NCI-H774 (cell line): ENCODE results near the gene CSHL1.
A peak's percentile ranks its signal among the peaks of the same experiment; 100 is the strongest.
"Not testable (repeated sequence)": the region's sequence is repeated elsewhere in the genome, so short reads cannot be mapped to it uniquely, and the experiment has no call there.

Experiments
- DNase-seq: peaks from one replicate; lab custom pipeline; 2025; lab: John Stamatoyannopoulos, UW

The CSHL1 gene

DNA sequence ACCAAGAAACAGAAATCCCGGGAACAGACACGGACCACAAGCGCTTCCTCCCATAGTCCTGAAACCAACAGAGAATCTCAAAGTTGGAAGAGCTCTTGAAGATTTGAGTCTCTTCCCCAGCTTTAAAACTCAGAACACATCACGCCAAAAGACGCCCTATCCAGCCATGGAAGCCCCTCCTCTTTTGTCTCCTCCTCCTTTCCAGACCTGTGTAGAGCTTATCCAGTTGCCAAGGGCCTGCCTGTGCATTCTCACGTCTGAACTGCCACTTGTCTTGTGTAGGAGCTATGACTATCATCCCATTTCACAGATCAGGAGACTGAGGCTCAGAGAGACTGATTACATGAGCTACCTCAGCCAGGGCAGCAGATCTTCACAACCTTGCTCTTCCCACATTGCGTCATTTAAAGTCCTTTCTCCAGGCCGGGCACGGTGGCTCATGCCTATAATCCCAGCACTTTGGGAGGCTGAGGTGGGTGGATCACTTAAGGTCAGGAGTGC lies 28.4 kb downstream of the CSHL1 start:
- not testable (repeated sequence) for DNase-seq

DNA sequence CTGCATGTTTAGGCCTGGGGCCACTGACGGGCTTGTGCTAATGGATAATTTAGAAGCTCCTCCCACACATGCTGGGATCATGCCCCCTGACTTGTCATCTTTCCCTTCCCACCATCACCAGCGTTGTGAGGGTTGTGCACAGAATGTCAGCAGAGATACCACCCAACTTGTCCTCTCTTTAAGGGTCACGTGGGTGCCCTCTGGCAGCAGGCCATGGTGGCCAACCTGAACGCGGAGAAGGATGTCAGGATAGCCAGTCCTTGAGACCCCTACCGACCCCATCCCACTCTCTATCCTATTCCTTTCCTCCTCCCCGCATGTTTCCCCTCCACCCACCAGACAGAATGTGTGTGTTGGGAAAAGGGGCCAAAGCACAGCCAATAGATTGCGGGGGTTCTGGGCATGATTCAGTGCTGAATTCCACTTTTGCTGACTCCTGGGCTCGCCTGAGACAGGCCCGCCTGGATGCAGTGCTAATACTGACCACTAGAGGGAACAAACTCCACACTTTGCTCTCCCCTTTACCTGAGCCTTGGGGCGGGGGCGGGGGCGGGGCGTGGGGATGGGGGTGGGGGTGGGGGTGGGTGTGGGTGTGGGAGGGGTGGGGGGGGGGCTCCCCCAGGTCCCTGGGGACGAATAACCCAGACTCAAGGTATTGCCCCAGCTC lies 29.0 kb downstream of the CSHL1 start, which contains the start of gene GH2:
Gene GH2, minus strand, starts transcription at position 10 of the 667 bp plus-strand sequence. CDS start 143 bp downstream, outside the sequence.
- peak; percentile 26 for DNase-seq

DNA sequence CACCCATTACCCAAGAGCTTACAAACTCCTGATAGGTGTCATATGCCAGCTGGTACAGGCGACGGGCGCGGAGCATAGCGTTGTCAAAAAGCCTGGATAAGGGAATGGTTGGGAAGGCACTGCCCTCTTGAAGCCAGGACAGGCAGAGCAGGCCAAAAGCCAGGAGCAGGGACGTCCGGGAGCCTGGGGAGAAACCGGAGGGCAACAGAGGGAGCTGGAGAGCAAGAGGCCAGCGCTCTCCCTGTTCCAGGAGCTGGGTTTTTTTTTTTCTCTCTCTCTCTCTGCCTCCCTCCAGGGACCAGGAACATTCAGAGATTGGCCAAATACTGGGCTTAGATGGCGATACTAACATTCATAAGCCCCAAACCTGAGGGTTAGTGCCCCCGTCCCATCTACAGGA lies 29.7 kb downstream of the CSHL1 start:
- not testable (repeated sequence) for DNase-seq

DNA sequence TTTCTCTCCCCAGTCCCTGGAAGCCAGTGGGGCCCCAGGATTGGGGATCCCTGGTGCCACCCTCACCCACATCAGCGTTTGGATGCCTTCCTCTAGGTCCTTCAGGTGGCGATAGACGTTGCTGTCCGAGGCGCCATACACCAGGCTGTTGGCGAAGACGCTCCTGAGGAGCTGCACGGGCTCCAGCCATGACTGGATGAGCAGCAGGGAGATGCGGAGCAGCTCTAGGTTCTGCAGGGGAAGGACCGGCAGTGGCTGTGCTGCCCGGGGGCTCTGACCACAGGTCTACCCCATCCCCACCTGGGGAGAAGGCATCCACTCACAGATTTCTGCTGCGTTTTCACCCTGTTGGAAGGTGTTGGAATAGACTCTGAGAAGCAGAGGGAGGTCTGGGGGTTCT lies 30.4 kb downstream of the CSHL1 start:
- DNase-seq = no peak

DNA sequence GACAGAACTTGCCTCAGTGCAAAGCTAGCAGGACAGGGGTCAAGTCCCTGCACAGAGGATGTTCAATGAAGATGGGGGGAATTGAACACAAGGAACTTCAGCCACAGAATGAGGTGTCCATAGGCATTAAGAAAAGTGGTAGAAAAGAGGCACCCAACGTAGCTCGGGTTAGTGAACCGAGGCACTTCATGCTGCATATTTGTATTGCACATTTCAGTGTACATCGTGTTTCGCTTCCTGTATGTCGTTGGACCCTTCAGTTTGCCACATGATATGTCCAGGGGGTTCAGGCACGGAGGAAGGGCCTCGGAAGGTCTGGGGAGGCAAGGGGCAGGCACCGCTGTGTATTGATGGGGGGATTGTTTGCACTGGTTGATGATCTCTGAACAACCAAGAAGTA lies 32.6 kb downstream of the CSHL1 start:
- DNase-seq = not testable (repeated sequence)

DNA sequence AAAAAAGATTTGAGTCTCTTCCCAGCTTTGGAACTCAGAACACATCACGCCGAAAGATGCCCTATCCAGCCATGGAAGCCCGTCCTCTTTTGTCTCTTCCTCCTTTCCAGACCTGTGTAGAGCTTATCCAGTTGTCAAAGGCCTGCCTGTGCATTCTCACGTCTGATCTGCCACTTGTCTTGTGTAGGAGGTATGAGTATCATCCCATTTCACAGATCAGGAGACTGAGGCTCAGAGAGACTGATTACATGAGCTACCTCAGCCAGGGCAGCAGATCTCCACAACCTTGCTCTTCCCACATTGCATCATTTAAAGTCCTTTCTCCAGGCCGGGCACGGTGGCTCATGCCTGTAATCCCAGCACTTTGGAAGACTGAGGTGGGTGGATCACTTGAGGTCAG lies 36.4 kb downstream of the CSHL1 start:
- not testable (repeated sequence) for DNase-seq

DNA sequence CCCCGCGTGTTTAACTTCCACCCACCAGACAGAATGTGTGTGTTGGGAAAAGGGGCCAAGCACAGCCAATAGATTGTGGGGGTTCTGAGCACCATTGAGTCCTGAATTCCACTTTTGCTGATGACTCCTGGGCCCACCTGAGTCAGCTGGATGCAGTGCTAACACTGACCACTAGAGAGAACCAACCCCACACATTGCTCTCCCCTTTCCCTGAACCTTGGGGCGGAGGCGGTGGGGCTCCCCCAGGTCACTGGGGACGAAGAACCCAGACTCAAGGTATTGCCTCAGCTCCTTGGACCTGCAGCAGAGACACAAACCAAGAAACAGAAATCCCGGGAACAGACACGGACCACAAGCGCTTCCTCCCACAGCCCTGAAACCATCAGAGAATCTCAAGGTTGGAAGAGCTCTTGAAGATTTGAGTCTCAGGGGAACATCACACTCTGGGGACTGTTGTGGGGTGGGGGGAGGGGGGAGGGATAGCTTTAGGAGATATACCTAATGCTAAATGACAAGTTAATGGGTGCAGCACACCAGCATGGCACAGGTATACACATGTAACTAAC lies 36.9 kb downstream of the CSHL1 start:
- not testable (repeated sequence) for DNase-seq

DNA sequence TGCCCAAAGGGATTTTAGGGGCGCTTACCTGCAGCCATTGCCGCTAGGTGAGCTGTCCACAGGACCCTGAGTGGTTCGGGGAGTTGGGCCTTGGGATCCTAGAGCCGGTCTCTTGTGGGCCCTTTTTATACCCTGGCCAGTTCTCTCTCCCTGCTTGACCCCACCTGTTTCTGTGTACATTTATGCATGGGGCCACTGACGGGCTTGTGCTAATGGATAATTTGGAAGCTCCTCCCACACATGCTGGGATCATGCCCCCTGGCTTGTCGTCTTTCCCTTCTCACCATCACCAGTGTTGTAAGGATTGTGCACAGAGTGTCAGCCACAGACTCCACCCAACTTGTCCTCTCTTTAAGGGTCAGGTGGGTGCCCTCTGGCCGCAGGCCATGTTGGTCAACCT lies 37.5 kb downstream of the CSHL1 start, which contains the start of gene CSH2:
Gene CSH2, minus strand, starts transcription at position 101 of the 400 bp plus-strand sequence. Its CDS starts 63 bp downstream, at position 38.
- DNase-seq = not testable (repeated sequence)

DNA sequence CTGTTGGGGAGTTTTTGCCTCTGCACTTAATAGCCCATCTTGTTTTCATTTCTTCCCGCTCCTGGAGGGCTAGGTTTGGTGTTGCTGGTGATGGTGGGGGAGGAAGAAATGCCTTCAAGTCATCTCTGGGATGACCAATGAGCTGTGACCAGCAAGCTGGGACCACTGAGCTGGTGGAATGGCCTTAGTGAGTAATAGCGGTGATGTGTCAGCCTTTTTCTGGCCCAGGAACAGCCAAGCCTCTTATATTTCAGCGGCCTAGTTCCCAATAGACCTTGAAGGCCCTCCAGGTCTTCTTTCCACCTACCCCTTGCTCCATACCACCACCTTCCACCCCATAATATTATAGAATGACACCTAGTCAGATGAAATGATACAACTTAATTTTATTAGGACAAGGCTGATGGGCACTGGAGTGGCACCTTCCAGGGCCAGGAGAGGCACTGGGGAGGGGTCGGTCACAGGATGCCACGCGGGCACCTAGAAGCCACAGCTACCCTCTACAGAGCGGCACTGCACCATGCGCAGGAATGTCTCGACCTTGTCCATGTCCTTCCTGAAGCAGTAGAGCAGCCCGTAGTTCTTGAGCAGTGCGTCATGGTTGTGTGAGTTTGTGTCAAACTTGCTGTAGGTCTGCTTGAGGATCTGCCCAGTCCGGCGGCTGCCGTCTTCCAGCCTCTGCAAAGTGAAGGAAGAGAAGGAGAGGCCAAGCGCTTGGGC lies 39.3 kb downstream of the CSHL1 start:
- not testable (repeated sequence) for DNase-seq

DNA sequence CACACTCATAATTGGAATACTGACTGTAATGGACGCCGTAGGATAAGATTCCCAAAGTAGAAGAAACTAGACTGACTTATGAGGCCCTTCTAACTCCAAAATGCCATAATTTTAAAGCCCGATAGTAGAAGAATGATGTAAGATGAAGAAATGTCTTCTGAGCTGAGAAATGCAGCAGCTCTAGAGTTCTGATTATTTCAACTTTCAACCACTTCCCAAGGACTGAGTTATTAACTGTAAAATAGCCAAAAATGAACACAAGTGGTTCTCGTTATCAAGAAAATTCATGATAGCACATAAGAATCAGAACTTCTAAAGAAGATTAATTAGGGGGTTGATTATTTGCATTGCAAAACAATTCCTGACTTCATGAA lies 40.8 kb downstream of the CSHL1 start:
- not testable (repeated sequence) for DNase-seq

DNA sequence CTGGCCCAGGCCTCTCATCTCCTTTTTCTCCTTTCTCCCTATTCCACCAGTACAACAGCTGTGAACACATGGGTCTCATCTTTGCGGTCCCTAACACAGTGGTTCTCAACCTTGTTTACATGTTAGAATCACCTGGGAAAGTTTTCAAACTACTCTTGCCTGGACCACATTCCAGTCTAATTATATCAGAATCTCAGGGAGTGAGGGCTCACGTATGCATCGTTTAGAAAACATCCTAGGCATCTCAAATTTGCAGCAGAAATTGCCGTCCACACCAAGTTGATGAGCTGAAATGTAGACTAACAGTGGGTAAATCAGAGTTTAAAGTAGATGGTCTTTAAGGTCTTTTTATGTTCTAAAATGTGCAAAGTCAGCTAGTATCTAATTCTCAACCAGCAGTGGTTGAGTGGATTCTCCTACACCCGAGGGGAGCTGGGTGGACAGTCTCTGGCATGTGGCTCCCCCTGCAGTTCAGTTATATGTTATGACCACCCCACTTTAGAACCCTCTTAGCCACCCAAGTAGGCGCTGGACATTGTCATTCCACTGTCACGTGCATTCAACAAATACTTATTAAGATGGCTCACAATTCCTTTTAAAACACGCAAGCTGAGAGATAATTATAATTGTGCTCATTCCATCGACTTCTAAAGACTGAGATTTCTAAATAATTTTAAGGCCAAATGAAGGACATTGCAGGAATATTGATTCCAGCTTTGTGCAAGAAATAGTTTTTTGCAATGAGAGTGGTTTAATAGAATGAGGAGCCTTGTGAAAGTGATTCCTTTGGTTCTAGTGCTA lies 41.4 kb downstream of the CSHL1 start:
- not testable (repeated sequence) for DNase-seq

DNA sequence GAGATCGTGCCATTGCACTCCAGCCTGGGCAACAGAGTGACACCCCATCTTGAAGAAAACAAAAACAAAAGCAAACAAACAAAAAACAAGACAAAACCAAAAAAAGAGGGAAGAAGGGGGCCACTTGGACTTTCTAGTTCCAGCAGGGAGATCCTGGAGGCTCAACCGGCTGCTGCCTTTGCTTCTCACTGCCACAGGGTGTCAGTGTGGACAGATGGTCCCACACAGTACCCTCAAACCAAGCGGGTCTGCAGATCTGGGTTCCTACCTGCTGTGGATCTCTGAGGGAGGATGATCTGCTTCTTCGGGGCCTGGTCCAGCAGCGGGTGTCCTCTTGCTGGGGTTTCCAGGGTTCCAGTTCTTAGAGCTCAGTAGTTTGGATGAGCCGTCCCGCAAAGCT lies 44.4 kb downstream of the CSHL1 start:
- not testable (repeated sequence) for DNase-seq
